Esophagus muscularis mucosa (tissue), 4 donors: ENCODE results near the gene AEBP2. TPM values are rescaled to one million over a fixed set of nuclear protein-coding genes. Genes with fewer than 3 reads are reported as not detected.

Experiments used
- DNase-seq: peaks from one replicate; pipeline ENCODE4 v3.0.0-alpha.2; 2017; ENCODE audit errors: extremely low spot score
- H3K27ac ChIP-seq, 4 donors: fragments of 200-600 bp; sonication (generic); replicated peaks in 1 of 4; 1 replicate in 3 of 4; 2 replicates in 1 of 4; pipeline ENCODE4 v1.5.1; 2016 to 2019; ENCODE audit warnings: mild to moderate bottlenecking in 1 of 4
- H3K27me3 ChIP-seq, 4 donors: fragments of 200-600 bp; sonication (generic); one replicate each; pipeline versions ENCODE4 v1.5.1 to v1.6.0; 2016 to 2019
- H3K36me3 ChIP-seq, 4 donors: fragments of 200-600 bp; sonication (generic); one replicate each; pipeline ENCODE4 v1.5.1; 2016 to 2019
- H3K4me1 ChIP-seq, 4 donors: fragments of 200-600 bp; sonication (generic); one replicate each; pipeline ENCODE4 v1.5.1; 2016 to 2019
- H3K4me3 ChIP-seq, 4 donors: fragments of 200-600 bp; sonication (generic); 1 replicate in 2 of 4; 2 replicates in 2 of 4; pipeline ENCODE4 v1.5.1; 2016 to 2019; ENCODE audit warnings: mild to moderate bottlenecking in 4 of 4, moderate library complexity in 1 of 4
- H3K9me3 ChIP-seq, 4 donors: fragments of 200-600 bp; sonication (generic); 1 replicate in 3 of 4; 2 replicates in 1 of 4; pipeline ENCODE4 v1.5.1; 2016 to 2019
- CTCF ChIP-seq, 3 experiments: fragments of 200-600 bp in 2 of 3; fragments of 450-650 bp in 1 of 3; sonication (generic) in 2 of 3; IDR thresholded peaks; one replicate each; pipeline ENCODE4 v1.5.1; 2017 to 2019; ENCODE audit warnings: antibody characterized with exemption in 3 of 3, mild to moderate bottlenecking in 2 of 3, moderate library complexity in 1 of 3
- EP300 ChIP-seq: sonication (generic); formaldehyde crosslinking; IDR thresholded peaks from one replicate; pipeline ENCODE4 v1.6.1; 2017; ENCODE audit warnings: antibody characterized with exemption
- POLR2A ChIP-seq: fragments of 450-650 bp; IDR thresholded peaks from one replicate; pipeline ENCODE4 v1.6.1; 2017; ENCODE audit warnings: antibody characterized with exemption, moderate library complexity, mild to moderate bottlenecking, low read depth
- POLR2AphosphoS5 ChIP-seq, 2 donors: sonication (generic); formaldehyde crosslinking; IDR thresholded peaks; one replicate each; pipeline ENCODE4 v1.6.1; 2017; ENCODE audit warnings: antibody characterized with exemption in 2 of 2
- WGBS: methylation state at CpG from one replicate; pipeline ENCODE4 v1.1.5; 2018; 5-methylcytosine and 5-hydroxymethylcytosine counted together
- intact Hi-C: fragments of 100-400 bp; cut with DNase I; formaldehyde crosslinking; loops from one replicate; pipeline ENCODE4 v1.15.1; 2023
- total RNA-seq, 4 donors: library from RNA; depleted of rRNA; stranded (reverse); fragments of >200 nt; gene quantifications; one replicate each; pipeline versions ENCODE4 v1.1.0 to v1.2.1, GENCODE V29; 2016

Gene AEBP2
- total RNA-seq, 4 donors from 2014 or later: 31.8 to 48.9 (median 37.1) TPM

GRCh38 chr12:19525274-19525673 is 86.0 kb downstream of the AEBP2 start:
- 90% methylated on average over 7 of the region's 7 CpGs for WGBS
- intact Hi-C loops: no loop called here
- TF ChIP-seq EP300 (no peak), POLR2A (no peak), CTCF (IDR thresholded peaks at IDR 0.05) (no peak), POLR2AphosphoS5 (IDR thresholded peaks at IDR 0.05) (no peak)
- Histone ChIP-seq H3K4me3 (no peak overlapping the region), H3K27me3 (no peaks in the 10 kb centered on the region), H3K36me3 (peaks cover 0 to 5% (median 0%) of the 10 kb centered on the region in 4 donors), H3K27ac (no peak overlapping the region), H3K4me1 (peaks cover 6 to 15% (median 7%) of the 10 kb centered on the region in 4 donors), H3K9me3 (no peaks in the 10 kb centered on the region)
- DNase-seq: no peak

DNA sequence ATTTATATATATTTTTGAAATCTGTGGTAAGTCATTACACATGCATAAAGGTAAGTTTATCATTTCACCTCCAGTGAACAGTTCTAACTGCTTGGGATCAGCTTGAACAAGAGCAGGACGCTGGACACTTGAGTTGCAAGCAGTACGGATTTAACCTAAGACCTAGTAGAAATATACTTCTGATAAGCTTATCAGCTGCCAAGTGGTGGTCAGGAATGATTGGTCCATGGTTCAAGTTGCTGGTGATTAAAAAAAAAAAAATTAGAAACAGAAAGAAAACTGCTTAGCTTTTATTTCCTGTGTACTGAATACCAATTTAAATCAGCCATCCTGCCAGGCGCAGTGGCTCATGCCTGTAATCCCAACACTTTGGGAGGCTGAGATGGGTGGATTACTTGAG is 88.6 kb downstream of the AEBP2 start:
- DNase-seq: no peak
- WGBS: 87% methylated on average over 3 of the region's 3 CpGs
- no peak for TF ChIP-seq EP300
- TF ChIP-seq CTCF (IDR thresholded peaks at IDR 0.05): no peak
- no peak for TF ChIP-seq POLR2AphosphoS5 (IDR thresholded peaks at IDR 0.05)
- no peak for TF ChIP-seq POLR2A

GRCh38 chr12:19528750-19529149 is 89.5 kb downstream of the AEBP2 start:
- TF ChIP-seq POLR2A: no peak
- TF ChIP-seq POLR2AphosphoS5 (IDR thresholded peaks at IDR 0.05): no peak
- TF ChIP-seq EP300: no peak
- no peak for TF ChIP-seq CTCF (IDR thresholded peaks at IDR 0.05)
- H3K4me1 ChIP-seq: peaks cover 6 to 15% (median 9%) of the 10 kb centered on the region in 4 donors
- H3K36me3 ChIP-seq: peaks cover 0 to under 1% (median 0%) of the 10 kb centered on the region in 4 donors
- DNase-seq: no peak
- intact Hi-C loops: no loop called here
- H3K27me3 ChIP-seq: no peaks in the 10 kb centered on the region
- no peak overlapping the region for H3K4me3 ChIP-seq
- H3K27ac ChIP-seq: no peak overlapping the region
- 100% methylated on average over 2 of the region's 2 CpGs for WGBS
- H3K9me3 ChIP-seq: no peaks in the 10 kb centered on the region

More for the DNA sequence above, 88.6 kb downstream of the AEBP2 start:
- Histone ChIP-seq H3K36me3 (peaks cover 0 to 5% (median 0%) of the 10 kb centered on the region in 4 donors), H3K4me3 (no peak overlapping the region), H3K27me3 (no peaks in the 10 kb centered on the region), H3K27ac (no peak overlapping the region), H3K4me1 (peaks cover 6 to 15% (median 9%) of the 10 kb centered on the region in 4 donors), H3K9me3 (no peaks in the 10 kb centered on the region)
- intact Hi-C loops: no loop called here

GRCh38 chr12:19529951-19530636 is 90.8 kb downstream of the AEBP2 start:
- Histone ChIP-seq H3K4me1 (peaks cover 6 to 15% (median 9%) of the 10 kb centered on the region in 4 donors), H3K27me3 (no peaks in the 10 kb centered on the region), H3K36me3 (no peaks in the 10 kb centered on the region), H3K9me3 (no peaks in the 10 kb centered on the region), H3K27ac (no peak overlapping the region), H3K4me3 (no peak overlapping the region)
- WGBS: 79% methylated on average over 6 of the region's 6 CpGs
- TF ChIP-seq POLR2AphosphoS5 (IDR thresholded peaks at IDR 0.05) (no peak), CTCF (IDR thresholded peaks at IDR 0.05) (no peak), POLR2A (no peak), EP300 (no peak)
- intact Hi-C loops: no loop called here
- no peak for DNase-seq
